ENCODE data around the gene PNPLA7. TPM values are rescaled to one million over a fixed set of nuclear protein-coding genes. Genes with fewer than 3 reads are reported as not detected.

The PNPLA7 gene
- polyA plus RNA-seq, 1 of the 3 experiments (the other 2 are of a cell fraction), result 0.99 TPM

- TF ChIP-seq, protein P1, sequence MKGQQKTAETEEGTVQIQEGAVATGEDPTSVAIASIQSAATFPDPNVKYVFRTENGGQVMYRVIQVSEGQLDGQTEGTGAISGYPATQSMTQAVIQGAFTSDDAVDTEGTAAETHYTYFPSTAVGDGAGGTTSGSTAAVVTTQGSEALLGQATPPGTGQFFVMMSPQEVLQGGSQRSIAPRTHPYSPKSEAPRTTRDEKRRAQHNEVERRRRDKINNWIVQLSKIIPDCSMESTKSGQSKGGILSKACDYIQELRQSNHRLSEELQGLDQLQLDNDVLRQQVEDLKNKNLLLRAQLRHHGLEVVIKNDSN (IDR thresholded peaks at IDR 0.05; ENCODE audit: borderline replicate concordance, low read depth), result no peak
- TF ChIP-seq EZH2phosphoT487 (IDR thresholded peaks at IDR 0.05; ENCODE audit: borderline replicate concordance, low read depth), result no peak
- TF ChIP-seq, protein P2, sequence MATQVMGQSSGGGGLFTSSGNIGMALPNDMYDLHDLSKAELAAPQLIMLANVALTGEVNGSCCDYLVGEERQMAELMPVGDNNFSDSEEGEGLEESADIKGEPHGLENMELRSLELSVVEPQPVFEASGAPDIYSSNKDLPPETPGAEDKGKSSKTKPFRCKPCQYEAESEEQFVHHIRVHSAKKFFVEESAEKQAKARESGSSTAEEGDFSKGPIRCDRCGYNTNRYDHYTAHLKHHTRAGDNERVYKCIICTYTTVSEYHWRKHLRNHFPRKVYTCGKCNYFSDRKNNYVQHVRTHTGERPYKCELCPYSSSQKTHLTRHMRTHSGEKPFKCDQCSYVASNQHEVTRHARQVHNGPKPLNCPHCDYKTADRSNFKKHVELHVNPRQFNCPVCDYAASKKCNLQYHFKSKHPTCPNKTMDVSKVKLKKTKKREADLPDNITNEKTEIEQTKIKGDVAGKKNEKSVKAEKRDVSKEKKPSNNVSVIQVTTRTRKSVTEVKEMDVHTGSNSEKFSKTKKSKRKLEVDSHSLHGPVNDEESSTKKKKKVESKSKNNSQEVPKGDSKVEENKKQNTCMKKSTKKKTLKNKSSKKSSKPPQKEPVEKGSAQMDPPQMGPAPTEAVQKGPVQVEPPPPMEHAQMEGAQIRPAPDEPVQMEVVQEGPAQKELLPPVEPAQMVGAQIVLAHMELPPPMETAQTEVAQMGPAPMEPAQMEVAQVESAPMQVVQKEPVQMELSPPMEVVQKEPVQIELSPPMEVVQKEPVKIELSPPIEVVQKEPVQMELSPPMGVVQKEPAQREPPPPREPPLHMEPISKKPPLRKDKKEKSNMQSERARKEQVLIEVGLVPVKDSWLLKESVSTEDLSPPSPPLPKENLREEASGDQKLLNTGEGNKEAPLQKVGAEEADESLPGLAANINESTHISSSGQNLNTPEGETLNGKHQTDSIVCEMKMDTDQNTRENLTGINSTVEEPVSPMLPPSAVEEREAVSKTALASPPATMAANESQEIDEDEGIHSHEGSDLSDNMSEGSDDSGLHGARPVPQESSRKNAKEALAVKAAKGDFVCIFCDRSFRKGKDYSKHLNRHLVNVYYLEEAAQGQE (IDR thresholded peaks at IDR 0.05; ENCODE audit: low read depth, low read length), result no peak
Observed at GRCh38 chr9:137502008-137502911, 47.9 kb downstream of the PNPLA7 start (continued).

DNA sequence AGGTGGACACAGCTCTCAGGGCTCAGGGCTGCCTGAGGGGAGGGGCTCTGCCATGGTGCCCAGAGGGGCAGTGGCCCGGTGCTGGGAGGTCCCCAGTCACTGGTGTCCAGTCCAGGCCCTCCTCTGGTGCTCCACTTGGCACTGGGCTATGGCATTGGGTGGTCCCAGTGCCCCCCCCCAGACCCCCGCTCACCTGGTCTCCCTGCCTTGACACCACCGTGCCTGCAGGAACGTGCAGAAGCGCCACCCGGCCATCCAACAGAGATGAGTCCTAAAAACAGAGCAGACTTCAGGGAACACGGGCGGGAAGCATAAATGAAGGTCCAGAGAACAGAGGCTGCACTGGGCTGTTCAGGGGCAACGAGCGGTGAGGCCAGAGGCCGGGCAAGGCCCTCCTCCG lies 48.7 kb downstream of the PNPLA7 start:
- Histone ChIP-seq H3K4me2 (no peak overlapping the region), H3K79me2 (ENCODE audit: insufficient read depth) (no peaks in the 10 kb centered on the region), H3K9me3 (no peaks in the 10 kb centered on the region), H3K27ac (ENCODE audit: low read depth in 2 of 2, low read length in 1 of 2) (no peak overlapping the region), H3K27me3 (ENCODE audit: insufficient read depth) (no peaks in the 10 kb centered on the region), H3F3A (replicated peaks; ENCODE audit: insufficient read depth) (no peaks in the 10 kb centered on the region), H3K36me3 (replicated peaks in 1 of 2; ENCODE audit: control insufficient read depth in 1 of 2, insufficient read depth in 2 of 2, low read length in 1 of 2) (no peaks in the 10 kb centered on the region), H3K9ac (no peak overlapping the region), H3K4me3 (ENCODE audit: low read depth in 2 of 2, low read length in 1 of 2) (no peak overlapping the region), H2AFZ (ENCODE audit: low read depth) (no peak overlapping the region), H4K20me1 (ENCODE audit: insufficient read depth) (no peaks in the 10 kb centered on the region), H3K4me1 (ENCODE audit: control insufficient read depth in 1 of 2, insufficient read depth in 2 of 2, low read depth in 1 of 2, low read length in 1 of 2) (no peaks in the 10 kb centered on the region), H3K9me2 (no peaks in the 10 kb centered on the region)
- CTCF ChIA-PET, result no interaction called here
- POLR2A ChIA-PET, result no interaction called here
- 88% methylated on average over 8 of the region's 12 CpGs for WGBS (ENCODE audit: low lambda C conversion rate)
- TF ChIP-seq ELF1 (IDR thresholded peaks at IDR 0.05) (no peak), EZH2phosphoT487 (IDR thresholded peaks at IDR 0.05; ENCODE audit: borderline replicate concordance, low read depth) (no peak), RCOR1 (IDR thresholded peaks at IDR 0.05; ENCODE audit: low read length) (no peak), TAF1 (IDR thresholded peaks at IDR 0.05; ENCODE audit: borderline replicate concordance, low read depth, low read length) (no peak), POLR2AphosphoS5 (IDR thresholded peaks at IDR 0.05; ENCODE audit: low read depth, low read length) (no peak), CHD2 (IDR thresholded peaks at IDR 0.05; ENCODE audit: low read length, partially characterized antibody) (no peak), EP300 (IDR thresholded peaks at IDR 0.05; ENCODE audit: borderline replicate concordance in 1 of 2, low read depth in 1 of 2, low read length in 1 of 2) (no peak), IRF3 (IDR thresholded peaks at IDR 0.05; ENCODE audit: low read depth, low read length) (no peak), FOSL2 (IDR thresholded peaks at IDR 0.05; ENCODE audit: borderline replicate concordance, low read depth) (no peak), TEAD4 (IDR thresholded peaks at IDR 0.05; ENCODE audit: borderline replicate concordance, insufficient read depth) (no peak)
- TF ChIP-seq, protein P1 (IDR thresholded peaks at IDR 0.05; ENCODE audit: borderline replicate concordance, low read depth), result no peak
- no peak for DNase-seq

Measured in SK-N-SH (cell line).